K562 (cell line): Measurements from ENCODE around the gene HEPHL1. TPM values are rescaled to one million over a fixed set of nuclear protein-coding genes. Genes with fewer than 3 reads are reported as not detected.

Source experiments
- ATAC-seq: fragments of 200-7000 bp; cut with Tn5 transposase; 3 replicates; pipeline ENCODE4 v1.9.1; 2020; ENCODE audit warnings: moderate library complexity
- BruUV-seq: library from RNA; stranded (reverse); fragments of 400-500 nt; replicated peaks from 2 replicates; lab custom pipeline; 2021; lab: Mats Ljungman, UMichigan
- CTCF ChIA-PET: fragments of 300-600 bp; formaldehyde crosslinking; extraction: SDS; loops from one replicate; lab custom pipeline; 2021; ENCODE audit warnings: low intra/inter-chr PET ratio; lab: Yijun Ruan, JAX
- POLR2A ChIA-PET: fragments of 300-600, 350-650 bp; sonication (Branson Sonifier 250); formaldehyde crosslinking; extraction: SDS; loops from one replicate; lab custom pipeline; 2021; ENCODE audit warnings: antibody characterized with exemption, inconsistent platforms; lab: Yijun Ruan, JAX
- DNase-seq, 4 experiments: peaks; one replicate each; pipeline versions ENCODE4 v3.0.0 to v3.0.0-alpha.2; 2011 to 2018; ENCODE audit warnings: low spot score in 3 of 4, mixed read lengths in 3 of 4; ENCODE audit errors: extremely low read depth in 1 of 4
- FAIRE-seq: peaks from 2 replicates; lab custom pipeline; 2011; peaks lifted over from hg19 to GRCh38; lab: Jason Lieb, UNC
- H2AFZ ChIP-seq: 2 replicates; pipeline ENCODE4 v1.6.0; 2011; ENCODE audit warnings: low read depth, low read length, control low read depth, inconsistent platforms
- H3K27ac ChIP-seq: fragments of 200-600 bp; 3 replicates; pipeline ENCODE4 v1.8.0; 2011; ENCODE audit warnings: low read depth, mild to moderate bottlenecking, control low read depth, inconsistent platforms, low read length, moderate library complexity, mixed read lengths; ENCODE audit errors: extremely low read depth
- H3K27me3 ChIP-seq, 2 experiments: fragments of 300-600 bp in 1 of 2; 2 replicates in 1 of 2; 3 replicates in 1 of 2; pipeline versions ENCODE4 v1.6.0 to v1.8.0; 2011; ENCODE audit warnings: inconsistent platforms in 2 of 2, low read length in 2 of 2, mild to moderate bottlenecking in 1 of 2, mixed read lengths in 1 of 2, moderate library complexity in 1 of 2; ENCODE audit not compliant: control insufficient read depth in 2 of 2, insufficient read depth in 2 of 2
- H3K36me3 ChIP-seq: fragments of 300-600 bp; 3 replicates; pipeline ENCODE4 v1.8.0; 2011; ENCODE audit warnings: mild to moderate bottlenecking, low read length, inconsistent platforms; ENCODE audit not compliant: control insufficient read depth, insufficient read depth
- H3K4me1 ChIP-seq, 2 experiments: fragments of 200-600 bp in 1 of 2; replicated peaks in 1 of 2; 2 replicates in 1 of 2; 3 replicates in 1 of 2; pipeline versions ENCODE4 v1.5.1 to v1.8.0; 2011; ENCODE audit warnings: inconsistent platforms in 2 of 2, low read length in 2 of 2, mild to moderate bottlenecking in 1 of 2, mixed read lengths in 1 of 2, moderate library complexity in 1 of 2; ENCODE audit not compliant: control insufficient read depth in 2 of 2, insufficient read depth in 2 of 2
- H3K4me2 ChIP-seq: 2 replicates; pipeline ENCODE4 v1.6.1; 2011; ENCODE audit warnings: low read length, control low read depth, inconsistent platforms, mixed read lengths; ENCODE audit not compliant: insufficient read depth
- H3K4me3 ChIP-seq: fragments of 200-600 bp; sonication (generic), shearing (Covaris generic); 2 replicates; pipeline ENCODE4 v1.5.1; 2016; ENCODE audit warnings: control low read depth, inconsistent platforms
- H3K79me2 ChIP-seq: fragments of 200-600 bp; 3 replicates; pipeline ENCODE4 v1.8.0; 2011; ENCODE audit warnings: low read length, inconsistent platforms; ENCODE audit not compliant: control insufficient read depth, insufficient read depth
- H3K9ac ChIP-seq, 2 experiments: 2 replicates each; pipeline versions ENCODE4 v1.6.0 to v1.6.1; 2011; ENCODE audit warnings: low read depth in 2 of 2, low read length in 2 of 2, control low read depth in 1 of 2, inconsistent platforms in 1 of 2, mild to moderate bottlenecking in 1 of 2, mixed read lengths in 1 of 2; ENCODE audit not compliant: insufficient read depth in 1 of 2
- H3K9me1 ChIP-seq: one replicate; pipeline ENCODE4 v1.6.0; 2011; ENCODE audit warnings: inconsistent platforms, mild to moderate bottlenecking, low read length, moderate library complexity; ENCODE audit not compliant: control insufficient read depth, insufficient read depth
- H3K9me3 ChIP-seq: replicated peaks from 2 replicates; pipeline ENCODE4 v1.5.1; 2011; ENCODE audit warnings: low read depth, low read length, inconsistent platforms; ENCODE audit not compliant: control insufficient read depth, insufficient read depth
- H4K20me1 ChIP-seq: replicated peaks from 2 replicates; pipeline ENCODE4 v1.6.1; 2011; ENCODE audit warnings: low read length, inconsistent platforms, mixed read lengths; ENCODE audit not compliant: control insufficient read depth, insufficient read depth
- HLTF ChIP-seq: fragments of 450-650 bp; IDR thresholded peaks from 2 replicates; pipeline ENCODE4 v1.6.1; 2016
- L3MBTL2 ChIP-seq: fragments of 450-650 bp; IDR thresholded peaks from 2 replicates; pipeline ENCODE4 v1.6.1; 2016; ENCODE audit warnings: mild to moderate bottlenecking, moderate library complexity
- NCOA1 ChIP-seq: fragments of 450-650 bp; IDR thresholded peaks from 2 replicates; pipeline ENCODE4 v1.6.1; 2016; ENCODE audit warnings: low read depth
- NFIX ChIP-seq: fragments of 250-450 bp; sonication (Bioruptor Pico); IDR thresholded peaks from 2 replicates; pipeline ENCODE4 v1.4.0; 2020; ENCODE audit warnings: low read depth, mild to moderate bottlenecking, moderate library complexity
- POLR3G ChIP-seq: IDR thresholded peaks from 2 replicates; pipeline ENCODE4 v1.6.1; 2011; ENCODE audit not compliant: insufficient read length, insufficient replicate concordance; ENCODE audit errors: extremely low read depth
- YBX1 ChIP-seq: fragments of 450-650 bp; IDR thresholded peaks from 2 replicates; pipeline ENCODE4 v1.7.1; 2016; ENCODE audit warnings: mild to moderate bottlenecking
- ZNF589 ChIP-seq: fragments of 200-800 bp; sonication (Bioruptor generic); IDR thresholded peaks from 2 replicates; pipeline ENCODE4 v1.6.1; 2016; ENCODE audit warnings: low read depth, missing genetic modification characterization, missing compliant biosample characterization
- WGBS: fragments of 100-300 bp; shearing (Covaris generic); methylation state at CpG from one replicate; pipeline ENCODE4 v1.1.6; 2016; ENCODE audit warnings: low coverage, mixed read lengths; ENCODE audit not compliant: insufficient coverage; ENCODE audit errors: missing lambda C conversion rate; 5-methylcytosine and 5-hydroxymethylcytosine counted together
- in situ Hi-C: fragments of 300-500 bp; cut with MboI; formaldehyde crosslinking; loops from 4 replicates; pipeline ENCODE4 v1.15.0; 2018; ENCODE audit warnings: inconsistent platforms, mixed read lengths
- intact Hi-C: fragments of 100-400 bp; cut with micrococcal nuclease; formaldehyde crosslinking; loops from 2 replicates; pipeline ENCODE4 v1.14.2; 2022
- polyA plus RNA-seq, 8 experiments: library from polyadenylated mRNA; depleted of rRNA in 4 of 8; stranded (reverse) in 5 of 8; unstranded in 3 of 8; fragments of >200 nt; fragmentation: Nextera tagmentation in 2 of 8; fragmentation: Illumina TruSeq in 1 of 8; extraction: Ambion mirVana in 2 of 8; extraction: Trizol in 1 of 8; gene quantifications; 2 replicates each; pipeline versions ENCODE4 v1.2.1 to v1.2.3, GENCODE V29; 2011 to 2014; ENCODE audit warnings: inconsistent platforms in 1 of 8, missing spikeins in 1 of 8
- total RNA-seq, 7 experiments: library from RNA; depleted of rRNA in 6 of 7; stranded (reverse); fragments of >200 nt in 6 of 7; fragmentation: Illumina TruSeq in 2 of 7; extraction: Trizol in 2 of 7; gene quantifications; 2 replicates each; pipeline versions ENCODE4 v1.2.1 to v1.2.3, GENCODE V29; 2011 to 2021; ENCODE audit warnings: low replicate concordance in 1 of 7
- TF ChIP-seq, protein P1 (sequence below): fragments of 250-450 bp; sonication (Bioruptor Pico); IDR thresholded peaks from 2 replicates; pipeline ENCODE4 v1.6.1; 2021; ENCODE audit warnings: mild to moderate bottlenecking

The HEPHL1 gene
- total and polyA plus RNA-seq, 9 of the 15 experiments (the other 6 are each of a cell fraction or from before 2014, with no cell fraction given), result 0.01 TPM; not detected in 8

DNA sequence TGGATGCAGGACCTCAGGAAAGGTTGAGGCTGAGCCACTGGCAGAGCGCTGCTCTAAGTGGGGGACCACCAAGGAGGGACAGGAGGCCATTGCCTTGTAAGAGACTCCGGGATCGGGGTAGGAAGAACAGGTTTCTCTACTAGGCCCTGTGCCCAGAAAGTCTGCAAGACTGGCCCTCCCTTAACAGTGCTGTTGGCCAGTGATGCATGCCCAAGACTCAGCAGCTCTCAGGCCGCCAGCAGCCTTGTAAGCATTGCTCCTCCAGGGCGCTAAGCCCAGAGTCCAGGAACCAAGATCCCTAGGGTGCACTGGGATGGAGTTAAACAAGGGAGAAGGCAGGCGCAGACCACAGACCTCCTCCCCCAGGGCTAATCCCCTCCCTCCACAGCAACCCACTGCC lies 68.2 kb downstream of the HEPHL1 start:
- no peak for FAIRE-seq
- H3K4me1 ChIP-seq, result peaks cover 0 to 7% of the 10 kb centered on the region in 2 experiments; a peak in 1 of 5 replicates
- H4K20me1 ChIP-seq, result no peaks in the 10 kb centered on the region
- no peaks in the 10 kb centered on the region for H3K79me2 ChIP-seq
- H3K9ac ChIP-seq, result no peak overlapping the region
- peaks cover 0 to 14% of the 10 kb centered on the region in 2 experiments; a peak in 2 of 5 replicates for H3K27me3 ChIP-seq
- H2AFZ ChIP-seq, result no peak overlapping the region
- intact Hi-C loops (no loop called here), in situ Hi-C loops (no loop called here)
- no peaks in the 10 kb centered on the region for H3K9me3 ChIP-seq
- ChIA-PET POLR2A (no interaction called here), CTCF (no interaction called here)
- no peak for DNase-seq
- H3K36me3 ChIP-seq, result no peaks in the 10 kb centered on the region
- no peaks in the 10 kb centered on the region for H3K9me1 ChIP-seq
- WGBS, result 17% methylated on average over 6 of the region's 6 CpGs
- TF ChIP-seq NCOA1 (no peak), ZNF589 (CRISPR knock-in tag) (no peak), YBX1 (no peak), HLTF (no peak), NFIX (CRISPR knock-in tag) (no peak), L3MBTL2 (no peak)
- no TSS peak for BruUV-seq
- no peak for ATAC-seq
- H3K4me2 ChIP-seq, result no peak overlapping the region
- H3K27ac ChIP-seq, result no peak overlapping the region
- no peak overlapping the region for H3K4me3 ChIP-seq

DNA sequence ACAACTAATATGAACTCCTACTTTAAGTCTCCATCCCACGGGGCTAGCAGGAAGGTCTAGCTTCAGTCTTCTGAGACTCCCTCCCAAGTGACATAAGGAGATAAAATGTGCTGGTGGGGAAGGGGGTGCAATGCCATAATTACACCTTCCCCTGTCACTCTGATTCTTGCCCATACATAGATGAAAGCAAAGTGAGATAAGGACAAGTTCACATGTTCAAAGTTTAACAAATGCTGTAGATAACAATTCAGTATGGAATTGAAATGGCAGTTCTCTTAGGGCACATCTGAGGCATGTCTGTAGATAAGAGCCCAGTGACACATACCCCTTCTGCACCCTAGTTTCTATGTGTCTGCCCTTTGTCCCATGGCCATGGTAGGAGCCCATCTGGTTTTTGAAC lies 69.2 kb downstream of the HEPHL1 start:
- ATAC-seq, result no peak
- Histone ChIP-seq H3K9me1 (no peaks in the 10 kb centered on the region), H3K36me3 (no peaks in the 10 kb centered on the region), H3K4me2 (no peak overlapping the region), H3K4me1 (peaks cover 0 to 7% of the 10 kb centered on the region in 2 experiments; a peak in 1 of 5 replicates), H3K4me3 (no peak overlapping the region), H3K79me2 (no peaks in the 10 kb centered on the region), H3K9me3 (no peaks in the 10 kb centered on the region), H2AFZ (no peak overlapping the region), H4K20me1 (no peaks in the 10 kb centered on the region), H3K27ac (no peak overlapping the region), H3K9ac (no peak overlapping the region), H3K27me3 (peaks cover 0 to 14% of the 10 kb centered on the region in 2 experiments; a peak in 2 of 5 replicates)
- WGBS, result 0% methylated on average over 1 of the region's 1 CpG
- in situ Hi-C loops (no loop called here), intact Hi-C loops (no loop called here)
- BruUV-seq, result no TSS peak
- no peak for DNase-seq
- CTCF ChIA-PET, result no interaction called here
- POLR2A ChIA-PET, result no interaction called here
- FAIRE-seq, result no peak
- TF ChIP-seq, protein P1, sequence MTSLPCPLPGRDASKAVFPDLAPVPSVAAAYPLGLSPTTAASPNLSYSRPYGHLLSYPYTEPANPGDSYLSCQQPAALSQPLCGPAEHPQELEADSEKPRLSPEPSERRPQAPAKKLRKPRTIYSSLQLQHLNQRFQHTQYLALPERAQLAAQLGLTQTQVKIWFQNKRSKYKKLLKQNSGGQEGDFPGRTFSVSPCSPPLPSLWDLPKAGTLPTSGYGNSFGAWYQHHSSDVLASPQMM, result no peak
- no peak for TF ChIP-seq POLR3G
